ENCODE measurements around the gene HOPX.

The HOPX gene

GRCh38 chr4:56626963-56627362, 54.1 kb downstream of the HOPX start:
- DNase-seq (ENCODE audit: low read depth): no peak
- TF ChIP-seq CTCF (IDR thresholded peaks at IDR 0.05; ENCODE audit: control insufficient read depth, insufficient read depth, low read depth, low read length, missing control alignments): peak; percentile 12
- H3K4me3 ChIP-seq (ENCODE audit: control insufficient read depth, low read depth, low read length): no peak overlapping the region

GRCh38 chr4:56626420-56626819, 54.7 kb downstream of the HOPX start:
- DNase-seq (ENCODE audit: low read depth): no peak
- TF ChIP-seq CTCF (IDR thresholded peaks at IDR 0.05; ENCODE audit: control insufficient read depth, insufficient read depth, low read depth, low read length, missing control alignments): no peak
- no peak overlapping the region for H3K4me3 ChIP-seq (ENCODE audit: control insufficient read depth, low read depth, low read length)

GRCh38 chr4:56622176-56622575, 58.9 kb downstream of the HOPX start:
- H3K4me3 ChIP-seq (ENCODE audit: control insufficient read depth, low read depth, low read length): no peak overlapping the region
- no peak for DNase-seq (ENCODE audit: low read depth)
- TF ChIP-seq CTCF (IDR thresholded peaks at IDR 0.05; ENCODE audit: control insufficient read depth, insufficient read depth, low read depth, low read length, missing control alignments): no peak

DNA sequence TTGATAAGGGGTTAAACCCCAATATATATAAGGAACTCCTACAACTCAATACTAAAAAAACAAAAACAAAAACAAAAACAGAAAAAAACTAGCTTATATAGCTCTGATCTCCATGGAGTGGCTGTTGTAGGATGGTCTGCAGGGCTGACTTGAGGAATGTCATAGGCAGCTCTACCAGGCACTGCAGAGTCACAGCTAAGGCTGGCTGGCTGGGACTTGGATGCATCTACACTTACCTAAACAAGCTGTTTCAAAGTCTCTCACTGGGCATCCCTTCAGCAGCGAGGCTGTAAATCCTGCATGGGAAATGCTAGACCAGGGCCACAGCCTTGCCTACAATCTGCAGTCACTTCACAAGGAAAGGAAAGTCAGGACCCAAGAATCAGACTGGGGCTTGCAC, 61.3 kb downstream of the HOPX start:
- no peak overlapping the region for H3K4me3 ChIP-seq (ENCODE audit: control insufficient read depth, low read depth, low read length)
- no peak for TF ChIP-seq CTCF (IDR thresholded peaks at IDR 0.05; ENCODE audit: control insufficient read depth, insufficient read depth, low read depth, low read length, missing control alignments)
- DNase-seq (ENCODE audit: low read depth): no peak

- DNase-seq (ENCODE audit: low read depth): no peak
- TF ChIP-seq CTCF (IDR thresholded peaks at IDR 0.05; ENCODE audit: control insufficient read depth, insufficient read depth, low read depth, low read length, missing control alignments): peak; percentile 3
- H3K4me3 ChIP-seq (ENCODE audit: control insufficient read depth, low read depth, low read length): no peak overlapping the region
Observed at GRCh38 chr4:56619160-56619559, 61.9 kb downstream of the HOPX start.

GRCh38 chr4:56618734-56619133, 62.4 kb downstream of the HOPX start:
- TF ChIP-seq CTCF (IDR thresholded peaks at IDR 0.05; ENCODE audit: control insufficient read depth, insufficient read depth, low read depth, low read length, missing control alignments): no peak
- no peak for DNase-seq (ENCODE audit: low read depth)
- no peak overlapping the region for H3K4me3 ChIP-seq (ENCODE audit: control insufficient read depth, low read depth, low read length)

Measured in AG09309 (cell line).